IPS DF 4.7 (cell line): ENCODE data around the gene DAB2IP.
"Not testable (repeated sequence)": the region's sequence is repeated elsewhere in the genome, so short reads cannot be mapped to it uniquely, and the experiment has no call there.

Experiments
- DNase-seq: peaks from one replicate; pipeline ENCODE4 v3.0.0-alpha.2; 2013; ENCODE audit warnings: low spot score; ENCODE audit errors: extremely low read depth

DAB2IP gene

DNA sequence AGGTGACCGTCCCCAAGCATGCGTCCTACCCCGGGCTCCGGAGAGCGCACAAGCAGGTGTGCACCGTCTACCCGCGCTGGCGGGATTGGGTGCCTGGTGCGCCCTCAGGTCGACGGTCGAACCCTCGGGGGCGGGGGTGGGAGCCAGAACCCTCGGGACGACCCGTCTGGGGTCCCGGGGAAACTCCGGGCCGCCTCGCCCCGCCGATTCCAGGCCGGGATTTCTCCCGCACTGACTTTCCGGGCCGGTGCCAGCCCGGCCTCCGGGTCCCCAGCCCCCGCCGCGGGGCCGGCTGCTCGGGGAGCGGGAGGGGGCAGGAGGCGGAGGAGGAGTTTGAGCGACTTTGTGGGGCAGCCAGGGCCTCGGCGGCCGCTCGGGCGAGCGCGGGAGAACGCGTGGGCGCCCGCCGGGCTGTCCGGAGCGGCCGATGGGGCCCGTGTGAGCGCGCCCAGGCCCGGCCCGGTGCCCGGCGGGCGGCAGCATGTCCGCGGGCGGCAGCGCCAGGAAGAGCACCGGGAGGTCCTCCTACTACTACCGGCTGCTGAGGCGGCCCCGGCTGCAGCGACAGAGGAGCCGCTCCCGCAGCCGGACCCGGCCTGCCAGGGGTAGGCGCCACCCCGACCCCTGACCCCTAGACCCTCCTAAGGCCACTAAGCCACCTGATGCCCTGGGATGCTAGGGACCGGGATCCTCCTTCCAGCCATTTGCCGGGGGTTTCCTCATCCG, at the start of gene DAB2IP:
DAB2IP (plus strand) TSS at position 340 of the 726 bp plus-strand sequence; CDS start at position 482, 142 bp downstream.
- no peak for DNase-seq

DNA sequence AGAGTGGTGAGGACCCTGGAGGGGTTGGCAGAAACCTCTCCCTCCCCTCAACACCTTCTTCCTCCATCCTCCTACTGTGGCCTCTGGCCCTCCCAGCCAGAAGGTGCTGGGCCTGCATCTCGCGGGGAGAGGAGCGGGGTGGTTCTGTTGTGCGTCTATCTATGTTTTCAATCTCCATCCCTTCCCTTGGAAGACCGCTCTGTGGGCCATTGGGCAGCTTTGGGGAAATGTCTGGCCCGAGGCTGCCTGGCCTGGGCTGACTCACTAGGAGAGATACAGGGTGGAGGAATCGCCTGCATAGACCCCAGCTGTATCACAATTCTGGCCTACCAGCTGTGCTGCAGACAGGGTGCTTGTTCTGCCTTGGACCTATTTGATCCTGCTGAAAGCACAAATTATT, 48.4 kb upstream of the DAB2IP start:
- DNase-seq: no peak

DNA sequence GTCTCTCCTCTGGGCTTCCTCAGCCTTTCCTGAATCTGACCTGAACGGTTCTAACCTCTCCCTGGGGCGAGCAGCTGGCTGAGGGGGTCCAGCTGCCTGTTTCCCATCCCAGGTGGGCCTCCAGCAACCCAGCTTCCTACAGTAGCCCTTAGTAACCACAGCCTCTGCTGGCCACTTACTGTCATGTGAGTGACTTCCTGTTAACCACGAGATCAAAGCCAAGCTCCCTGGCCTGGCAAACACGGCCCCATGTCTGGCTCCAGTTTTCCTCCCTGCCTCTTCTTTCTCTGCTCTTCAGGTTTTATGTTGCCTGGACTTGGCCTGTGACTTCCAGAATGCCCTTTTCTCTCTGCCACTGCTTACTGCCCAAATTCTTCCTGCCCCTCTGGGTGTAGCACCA, 47.2 kb upstream of the DAB2IP start:
- no peak for DNase-seq

DNA sequence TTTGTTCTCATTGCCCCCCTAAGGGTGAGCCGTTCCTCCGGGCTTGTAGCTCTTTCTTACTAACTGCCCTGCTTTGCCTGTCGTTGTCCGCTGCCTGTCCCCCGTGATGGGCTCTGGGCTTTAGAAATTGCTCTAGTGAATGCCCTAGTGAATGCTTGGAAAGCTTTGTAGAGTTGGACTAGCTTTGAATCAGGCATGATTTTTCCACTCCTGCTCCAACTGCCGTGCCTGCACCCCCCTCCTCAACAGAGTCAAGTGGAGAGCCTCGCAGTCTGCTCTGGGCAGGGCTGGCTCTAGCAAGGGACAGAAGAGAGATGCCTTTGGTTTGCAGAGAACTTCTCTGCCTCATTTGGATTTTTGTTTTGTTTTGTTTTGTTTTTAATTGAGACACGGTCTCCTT, 46.8 kb upstream of the DAB2IP start:
- DNase-seq: no peak

DNA sequence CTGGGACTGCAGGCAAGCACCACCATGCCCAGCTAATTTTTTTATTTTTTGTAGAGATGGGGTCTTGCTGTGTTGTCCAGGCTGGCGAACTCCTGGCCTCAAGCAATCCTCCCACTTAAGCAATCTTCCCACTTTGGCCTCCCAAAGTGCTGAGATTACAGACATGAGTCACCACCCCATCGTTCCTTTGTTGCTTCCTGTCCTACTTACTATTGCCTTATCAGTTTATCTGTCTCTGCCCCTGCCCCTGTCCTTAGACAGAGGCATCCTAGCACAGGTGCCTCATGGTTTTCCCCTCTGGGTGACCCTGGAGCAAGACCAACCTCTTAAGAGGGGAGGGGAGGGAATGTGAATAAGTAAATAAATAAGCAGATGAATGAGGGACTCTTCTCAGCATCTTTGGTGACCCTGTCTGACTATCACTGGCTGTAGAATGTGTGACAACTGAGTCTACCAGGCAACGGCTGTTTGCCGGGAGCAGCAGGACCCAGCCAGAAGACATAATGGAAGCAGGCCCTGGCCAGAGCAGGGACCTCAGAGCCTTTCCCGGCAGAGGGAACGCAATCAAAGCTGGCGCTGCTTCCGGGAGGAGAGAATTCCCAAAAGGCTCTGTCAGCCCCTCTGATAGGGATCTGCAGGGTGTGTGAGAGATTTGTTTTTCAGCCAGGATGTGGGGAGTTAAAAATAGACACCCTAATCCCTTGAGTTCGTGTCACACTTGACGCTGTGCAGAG, 43.8 kb upstream of the DAB2IP start:
- no peak for DNase-seq

DNA sequence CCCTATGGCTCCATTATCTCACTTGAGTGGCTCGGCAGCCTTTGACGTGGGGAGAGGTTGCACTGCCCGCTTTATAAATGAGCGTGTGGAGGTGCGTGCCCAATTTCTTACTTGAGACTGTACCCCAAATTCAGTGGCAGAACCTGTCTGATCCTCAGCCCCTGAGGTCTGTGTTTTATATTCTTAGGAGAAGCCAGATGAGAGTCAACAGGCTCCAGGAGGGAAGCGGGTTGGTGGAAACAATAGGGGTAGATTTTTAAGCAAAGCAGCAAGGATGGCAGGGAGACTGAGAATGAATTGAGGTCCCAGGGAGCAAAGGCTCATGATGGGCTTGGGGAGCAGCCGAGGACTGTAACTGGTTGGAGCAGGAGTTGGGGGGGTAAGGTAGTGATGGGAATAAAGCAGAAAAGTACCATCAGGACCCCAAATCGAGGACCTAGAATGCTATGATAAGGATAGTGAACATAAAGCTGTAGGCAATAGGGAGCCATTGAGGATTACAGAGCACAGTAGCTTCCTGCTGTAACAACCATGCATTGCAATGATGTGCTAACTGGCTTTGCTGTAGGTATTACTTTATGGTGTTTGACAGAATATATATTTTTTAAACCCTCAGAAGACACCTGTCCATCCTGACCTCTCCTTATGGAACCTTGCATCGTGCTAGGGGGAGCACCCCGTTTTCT, 43.1 kb upstream of the DAB2IP start:
- DNase-seq: no peak

DNA sequence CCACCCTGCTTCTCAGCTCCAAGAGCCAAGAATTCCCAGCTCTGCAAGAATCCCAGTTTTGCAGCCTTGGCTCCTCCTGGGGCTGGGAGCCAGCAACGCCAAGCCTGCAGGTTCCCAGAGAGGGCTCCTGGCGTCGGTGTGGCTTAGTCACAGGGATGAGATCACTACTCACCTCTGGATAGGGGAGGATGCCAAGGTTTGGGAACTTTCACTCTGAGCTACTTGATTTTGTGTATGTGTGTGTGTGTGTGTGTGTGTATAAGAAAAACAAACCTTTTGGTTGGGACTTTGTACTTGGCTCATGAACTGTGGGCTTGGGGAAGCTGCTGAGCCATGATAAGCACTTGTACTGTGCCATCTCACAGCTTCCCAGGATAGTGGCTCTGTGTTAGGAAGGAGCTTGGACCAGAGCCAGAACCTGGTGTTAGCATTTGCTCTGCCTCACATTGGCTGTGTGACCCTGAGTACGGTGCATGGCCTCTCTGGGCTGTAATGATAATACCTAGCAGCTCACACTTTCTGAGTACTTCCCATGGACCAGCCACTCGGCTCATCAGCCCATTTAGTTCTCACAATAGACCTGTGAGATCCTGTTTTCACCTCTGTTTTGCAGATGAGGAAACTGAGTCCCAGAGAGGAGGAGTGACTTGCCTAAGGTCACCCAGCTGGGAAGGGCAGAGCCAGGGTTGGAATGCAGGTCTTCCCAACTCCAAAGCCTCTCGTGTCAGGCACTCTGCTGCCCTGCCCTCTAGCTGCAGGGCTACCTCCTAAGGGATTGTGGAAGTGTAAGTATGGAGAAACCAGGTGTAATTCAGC, 41.4 kb upstream of the DAB2IP start:
- DNase-seq: no peak

DNA sequence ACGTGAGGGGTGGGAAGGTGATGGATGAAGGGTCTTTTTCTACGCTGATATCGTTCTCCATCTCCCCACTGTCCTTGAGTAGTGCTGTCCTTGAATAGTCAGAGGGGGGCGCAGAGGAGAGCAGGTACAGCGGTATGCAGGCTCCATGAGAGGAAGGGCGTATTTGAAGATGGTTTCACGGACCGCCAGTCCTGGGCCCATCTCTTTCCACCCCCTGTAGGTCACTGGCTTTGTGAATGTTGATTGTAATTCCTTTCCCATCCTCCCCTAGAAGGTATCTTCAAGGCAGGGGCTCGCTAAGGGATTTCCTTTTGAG, 40.8 kb upstream of the DAB2IP start:
- no peak for DNase-seq

DNA sequence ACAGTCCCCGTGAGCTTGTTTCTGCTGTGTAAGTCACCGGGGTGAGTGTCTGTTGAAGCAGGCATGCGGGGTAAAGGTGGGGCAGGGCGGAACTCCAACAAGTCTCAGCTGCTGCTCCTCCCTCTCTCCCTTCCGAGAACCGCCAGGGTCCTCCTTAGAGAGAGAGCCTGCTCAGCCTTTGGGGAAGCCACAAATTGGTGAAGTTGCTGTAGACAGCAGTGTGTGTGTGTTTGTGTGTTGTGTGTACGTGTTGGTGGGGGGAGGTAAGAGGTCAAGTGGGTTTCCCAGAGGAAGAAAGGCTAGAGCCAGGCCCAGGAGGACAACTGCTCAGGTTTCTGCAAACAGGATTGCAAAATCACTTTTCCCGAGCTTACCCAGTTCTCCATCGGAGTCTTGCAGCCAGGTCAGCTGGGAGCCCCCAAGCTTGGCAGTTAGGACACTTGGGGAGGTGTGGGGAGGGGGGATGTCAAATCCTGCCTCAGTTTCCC, 38.9 kb upstream of the DAB2IP start:
- no peak for DNase-seq

DNA sequence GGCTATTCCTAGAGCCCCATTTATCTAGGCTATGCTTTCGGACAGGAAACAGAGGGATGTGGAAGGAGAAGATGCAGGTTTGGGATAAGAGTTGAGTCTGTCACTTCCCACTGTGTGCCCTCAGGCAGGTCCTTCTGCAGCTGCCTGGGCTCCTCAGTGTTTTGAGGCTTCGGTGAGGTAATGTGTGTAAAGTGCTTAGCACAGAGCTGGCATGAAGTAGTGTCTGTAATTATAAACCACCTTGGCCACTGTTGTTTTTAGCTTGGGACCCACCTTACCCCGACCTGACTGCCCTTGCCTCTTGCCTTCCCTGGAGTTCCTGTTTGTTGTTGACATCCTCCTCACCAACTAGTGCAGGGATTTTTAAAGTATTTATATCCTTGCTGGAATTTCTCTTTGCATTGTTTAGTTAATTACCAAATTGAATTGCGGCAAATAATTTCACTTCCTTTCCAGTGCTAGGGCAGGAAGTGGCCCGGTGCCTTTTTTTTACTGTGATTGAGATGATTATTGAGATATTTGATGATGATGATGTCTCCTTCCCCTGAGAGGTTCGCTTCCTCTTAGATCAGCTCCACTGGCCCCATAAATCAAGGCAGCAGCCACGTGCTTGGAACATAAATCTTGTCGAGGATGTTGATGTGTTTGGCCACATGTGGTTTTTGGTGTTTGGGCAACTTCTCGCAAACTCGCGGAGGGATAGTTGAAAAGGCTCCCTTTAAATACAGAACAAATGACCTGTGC, 38.3 kb upstream of the DAB2IP start:
- no peak for DNase-seq

DNA sequence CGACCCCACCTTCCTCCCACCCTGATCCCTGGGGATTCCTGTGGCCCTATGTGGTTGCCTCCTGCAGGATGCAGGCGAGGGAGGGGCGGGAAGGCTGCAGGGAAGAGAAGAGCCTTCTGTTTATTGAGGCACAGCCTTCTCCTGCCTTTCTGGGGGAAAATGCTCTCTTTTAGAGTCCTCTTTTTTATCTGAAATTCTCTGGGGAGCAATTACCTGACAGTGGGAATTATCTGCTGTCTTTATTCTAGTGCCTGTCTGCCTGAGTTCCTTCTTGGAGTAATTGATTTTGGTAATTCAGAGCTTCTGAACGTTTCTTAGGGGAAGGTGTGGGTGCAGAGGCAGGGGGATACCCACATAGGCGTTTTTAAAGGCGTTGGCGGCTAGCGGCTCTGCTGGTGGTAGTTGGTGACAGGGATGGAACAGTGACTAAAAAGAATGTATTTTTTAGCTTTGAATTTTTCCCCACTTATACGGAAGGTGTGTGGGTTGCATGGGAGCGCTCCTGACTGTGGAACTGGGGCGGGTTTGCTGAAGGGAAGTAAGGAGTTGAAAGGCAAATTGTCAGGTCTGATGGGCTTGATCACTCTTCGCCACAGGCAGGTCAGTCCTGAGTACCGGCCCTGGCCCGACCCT, 35.2 kb upstream of the DAB2IP start:
- no peak for DNase-seq

DNA sequence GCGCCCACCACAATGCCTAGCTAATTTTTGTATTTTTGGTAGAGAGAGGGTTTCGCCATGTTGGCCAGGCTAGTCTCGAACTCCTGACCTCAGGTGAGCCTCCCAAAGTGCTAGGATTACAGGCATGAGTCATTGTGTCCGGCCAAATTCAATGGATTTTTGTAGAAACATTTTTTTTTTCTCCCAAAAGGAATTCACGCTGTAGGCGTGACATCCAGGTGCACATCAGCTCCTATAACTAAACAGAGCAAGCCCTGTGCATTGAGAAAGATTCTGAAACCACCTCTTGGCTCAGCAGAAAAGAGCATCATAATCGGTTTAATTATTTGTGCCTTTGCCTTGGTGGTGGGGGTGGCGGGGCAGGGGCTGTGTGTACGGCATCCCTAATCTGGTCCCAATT, 32.9 kb upstream of the DAB2IP start:
- DNase-seq: no peak

DNA sequence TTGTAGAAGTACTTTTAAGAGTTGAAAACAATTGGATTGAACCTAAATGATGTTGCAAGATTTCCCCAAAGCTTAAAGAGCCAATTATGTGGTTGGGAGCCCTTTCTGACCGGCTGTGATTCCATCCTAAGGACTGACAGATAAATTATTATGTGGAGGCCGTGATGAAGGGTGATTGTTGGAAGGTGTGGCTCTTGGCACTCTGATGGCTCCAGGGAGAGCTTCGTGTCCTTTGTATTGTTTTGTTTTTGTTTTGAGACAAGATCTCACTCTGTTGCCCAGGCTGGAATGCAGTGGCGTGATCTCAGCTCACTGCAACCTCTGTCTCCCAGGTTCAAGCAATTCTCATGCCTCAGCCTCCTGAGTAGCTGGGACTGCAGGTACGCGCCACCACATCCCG, 32.5 kb upstream of the DAB2IP start:
- DNase-seq: not testable (repeated sequence)

DNA sequence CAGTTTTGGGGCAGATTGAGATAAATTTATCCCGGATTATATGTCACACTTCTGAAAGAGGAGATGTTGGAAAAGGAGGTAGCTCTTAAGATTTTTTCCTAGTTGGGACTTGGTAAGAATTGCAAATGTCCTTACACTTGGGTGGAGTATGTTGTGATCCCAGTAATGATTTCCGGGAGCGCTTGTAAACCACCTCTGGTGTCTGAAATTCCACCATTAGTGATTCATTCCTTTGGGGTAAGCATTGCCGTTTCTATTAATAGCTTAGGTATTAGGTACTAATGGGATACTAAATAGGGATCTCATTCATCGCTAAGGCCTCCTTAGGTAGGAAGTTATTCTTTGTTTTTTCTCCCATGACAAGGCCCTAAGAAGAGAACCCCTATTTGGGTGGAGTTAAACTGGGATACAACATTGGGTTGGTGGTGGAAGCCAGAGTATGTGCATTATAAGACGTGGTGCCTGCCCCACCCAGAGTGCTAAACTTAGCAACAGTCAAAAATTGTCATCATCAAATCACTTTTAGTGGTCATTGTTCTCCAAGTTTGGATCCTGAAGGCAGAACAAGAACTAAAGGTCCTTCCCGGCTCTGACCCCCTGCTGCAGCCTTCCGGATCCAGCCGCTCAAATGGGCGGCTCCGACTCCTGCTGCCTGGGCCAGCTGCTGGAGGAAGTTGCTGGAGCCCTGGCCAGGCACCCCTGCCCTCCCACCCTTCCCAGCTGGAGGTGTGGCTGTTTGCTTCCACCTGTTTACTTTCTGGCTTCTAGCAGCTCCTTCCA, 31.7 kb upstream of the DAB2IP start:
- DNase-seq: no peak

DNA sequence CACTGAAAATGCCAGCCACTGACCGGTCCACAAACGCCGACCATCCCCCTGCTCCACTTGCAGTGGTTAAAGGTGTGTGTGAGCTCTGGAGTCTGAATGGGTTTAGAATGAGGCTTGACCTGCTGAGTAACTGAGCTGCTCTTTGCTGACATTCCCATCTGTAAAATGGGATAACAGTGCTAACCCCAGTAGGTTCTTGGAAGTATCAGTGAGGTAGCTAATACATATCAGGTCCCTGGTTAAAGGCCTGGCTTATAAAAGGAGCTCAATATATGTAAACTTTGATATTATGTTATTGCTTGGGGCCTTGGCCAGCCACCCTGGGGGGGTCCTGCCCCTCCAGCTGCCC, 31.1 kb upstream of the DAB2IP start:
- no peak for DNase-seq

DNA sequence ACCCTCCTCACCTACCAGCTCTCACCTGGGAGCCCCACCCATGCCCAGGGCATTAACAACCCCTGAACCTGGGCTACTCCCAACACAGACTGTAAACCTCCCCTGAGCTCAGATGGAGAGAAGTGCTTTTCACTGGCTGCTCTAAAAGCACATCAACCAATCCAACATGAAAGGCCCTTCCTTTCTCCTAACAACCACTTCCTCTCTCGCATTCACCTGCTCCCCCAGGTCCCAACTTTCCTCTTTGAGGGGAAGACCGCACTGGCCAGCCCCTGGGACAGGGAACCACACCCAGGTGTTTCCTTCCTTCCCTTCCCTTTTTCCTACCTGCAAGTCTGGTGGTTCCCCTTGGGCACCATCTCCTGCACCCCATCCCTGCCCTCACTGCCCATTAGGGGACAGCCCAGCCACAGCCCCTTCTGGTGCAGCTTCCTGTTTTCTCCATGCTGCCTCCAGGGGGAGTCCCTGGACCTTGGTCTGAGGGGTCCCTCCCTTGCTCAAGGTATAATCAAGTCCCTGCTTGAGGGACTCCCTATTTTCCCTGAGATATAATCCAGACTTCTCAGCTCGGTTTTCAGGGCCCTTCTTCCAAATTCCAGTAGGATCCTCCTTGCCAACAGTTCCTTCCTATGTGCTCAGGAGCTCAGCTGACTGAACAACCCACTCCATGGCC, 30.5 kb upstream of the DAB2IP start:
- no peak for DNase-seq

DNA sequence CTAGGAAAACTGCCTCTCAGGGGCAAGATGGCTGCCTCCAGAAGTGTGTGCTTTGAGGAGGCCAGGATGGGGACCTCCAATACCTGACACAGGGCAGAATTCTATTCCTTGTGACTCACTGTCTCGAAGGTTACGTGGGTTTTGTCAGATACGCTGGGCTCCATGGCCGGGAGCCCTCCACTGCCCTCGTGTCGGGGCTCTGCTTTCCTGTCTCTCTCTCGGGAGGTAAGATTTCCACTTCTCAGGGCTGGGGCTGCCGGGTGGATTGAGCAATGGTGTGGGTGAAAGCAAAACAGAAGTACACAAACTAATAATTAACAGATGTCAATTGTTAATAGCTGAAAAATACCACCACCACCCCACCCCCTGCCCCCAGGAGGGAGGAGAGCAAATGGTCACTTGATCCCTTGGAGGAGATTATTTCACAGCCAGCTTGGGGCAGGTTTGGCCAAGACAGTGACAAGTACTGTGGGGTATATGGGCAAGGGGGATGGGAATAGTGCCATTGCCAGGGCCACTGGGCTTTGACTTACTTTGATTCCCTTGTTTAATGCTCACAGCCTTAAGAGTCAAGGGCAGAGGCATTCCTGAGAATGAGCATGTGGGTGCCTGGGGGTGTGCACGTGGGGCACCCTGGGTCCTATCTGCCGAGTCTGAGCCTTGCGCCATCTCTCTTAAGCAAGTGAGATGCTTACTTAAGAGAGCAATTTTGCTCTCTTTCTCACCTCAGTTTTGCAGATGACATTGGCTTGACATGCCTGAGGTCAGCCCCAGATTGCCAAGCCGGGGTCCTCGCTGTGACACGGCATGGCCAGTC, 28.8 kb upstream of the DAB2IP start:
- no peak for DNase-seq

DNA sequence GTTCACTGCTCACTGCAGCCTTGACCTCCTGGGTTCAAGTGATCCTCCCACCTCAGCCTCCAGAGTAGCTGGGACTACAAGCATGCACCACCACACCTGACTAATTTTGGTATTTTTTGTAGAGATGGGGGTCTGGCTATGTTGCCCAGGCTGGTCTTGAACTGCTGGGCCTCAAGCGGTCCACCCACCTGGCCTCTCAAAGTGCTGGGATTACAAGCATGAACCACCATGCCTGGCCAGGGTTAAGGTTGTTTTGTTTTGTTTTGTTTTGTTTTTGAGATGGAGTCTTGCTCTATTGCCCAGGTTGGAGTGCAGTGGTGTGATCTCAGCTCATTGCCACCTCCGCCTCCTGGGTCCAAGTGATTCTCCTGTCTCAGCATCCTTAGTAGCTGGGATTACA, 28.0 kb upstream of the DAB2IP start:
- not testable (repeated sequence) for DNase-seq
